Right lobe of liver (tissue), 4 donors: ENCODE data around the gene ODF4.

Experiments
- CTCF ChIP-seq, 4 donors: fragments of 200-600 bp in 3 of 4; fragments of 450-650 bp in 1 of 4; IDR thresholded peaks; one replicate each; pipeline versions ENCODE4 v1.5.1 to v1.8.0; 2016 to 2022; ENCODE audit warnings: antibody characterized with exemption in 4 of 4, mild to moderate bottlenecking in 2 of 4
- POLR2A ChIP-seq: fragments of 450-650 bp; IDR thresholded peaks from one replicate; pipeline ENCODE4 v1.6.1; 2017; ENCODE audit warnings: antibody characterized with exemption, mild to moderate bottlenecking
- donor health status: DM: no; HTN: no; CAD: no.
- donor health status: DM: no; HTN: no; CAD: no.
- donor health status: DM: no; HTN: yes; CAD: no.

- TF ChIP-seq CTCF (IDR thresholded peaks at IDR 0.05) (no peak), POLR2A (no peak)
Measured at GRCh38 chr17:8294361-8294760, 45.3 kb upstream of the ODF4 start.
